Dendritic cell treated with granulocyte-macrophage colony-stimulating factor and Interleukin-4, amounts not matched to agents 40 ng/mL and 50 ng/mL, for 4 days (primary cell): ENCODE data around the gene DNAH14.
A peak's percentile ranks its signal among the peaks of the same experiment; 100 is the strongest.
"Not testable (repeated sequence)": the region's sequence is repeated elsewhere in the genome, so short reads cannot be mapped to it uniquely, and the experiment has no call there.

Experiments
- H3K27ac Mint-ChIP-seq: one replicate; pipeline ENCODE4 v1.8.0; 2022; ENCODE audit warnings: mild to moderate bottlenecking, mixed read lengths
- H3K27me3 Mint-ChIP-seq: one replicate; pipeline ENCODE4 v1.8.0; 2022; ENCODE audit warnings: mild to moderate bottlenecking, mixed read lengths
- H3K36me3 Mint-ChIP-seq: one replicate; pipeline ENCODE4 v1.8.0; 2022; ENCODE audit warnings: low read depth, mixed read lengths
- H3K4me1 Mint-ChIP-seq: one replicate; pipeline ENCODE4 v1.8.0; 2022; ENCODE audit warnings: low read depth, mixed read lengths
- H3K4me3 Mint-ChIP-seq: one replicate; pipeline ENCODE4 v1.8.0; 2022; ENCODE audit warnings: mild to moderate bottlenecking, moderate library complexity, mixed read lengths
- H3K9me3 Mint-ChIP-seq: one replicate; pipeline ENCODE4 v1.8.0; 2022; ENCODE audit warnings: mixed read lengths
- intact Hi-C: fragments of 100-400 bp; cut with micrococcal nuclease; formaldehyde crosslinking; loops from one replicate; pipeline ENCODE4 v1.15.0; 2022

Gene DNAH14

GRCh38 chr1:225380691-225381090, 451.2 kb downstream of the DNAH14 start:
- H3K9me3 Mint-ChIP-seq: no peaks in the 10 kb centered on the region
- H3K4me3 Mint-ChIP-seq: no peak overlapping the region
- no peaks in the 10 kb centered on the region for H3K36me3 Mint-ChIP-seq
- no peaks in the 10 kb centered on the region for H3K4me1 Mint-ChIP-seq
- no peaks in the 10 kb centered on the region for H3K27me3 Mint-ChIP-seq
- H3K27ac Mint-ChIP-seq: no peak overlapping the region
- intact Hi-C loops: no loop called here

GRCh38 chr1:225386860-225387259, 457.4 kb downstream of the DNAH14 start:
- H3K27me3 Mint-ChIP-seq, H3K27ac Mint-ChIP-seq, H3K36me3 Mint-ChIP-seq, H3K4me1 Mint-ChIP-seq, H3K9me3 Mint-ChIP-seq, intact Hi-C loops, H3K4me3 Mint-ChIP-seq: not testable (repeated sequence)

- no peaks in the 10 kb centered on the region for H3K4me1 Mint-ChIP-seq
- peaks cover 2% of the 10 kb centered on the region for H3K27me3 Mint-ChIP-seq
- no peak overlapping the region for H3K27ac Mint-ChIP-seq
- H3K36me3 Mint-ChIP-seq: no peaks in the 10 kb centered on the region
- no peak overlapping the region for H3K4me3 Mint-ChIP-seq
- intact Hi-C loops: no loop called here
- no peaks in the 10 kb centered on the region for H3K9me3 Mint-ChIP-seq
These were observed 458.9 kb downstream of the DNAH14 start for GRCh38 chr1:225388372-225388771.

GRCh38 chr1:225389843-225390242, 460.4 kb downstream of the DNAH14 start:
- H3K4me1 Mint-ChIP-seq: no peaks in the 10 kb centered on the region
- no peaks in the 10 kb centered on the region for H3K36me3 Mint-ChIP-seq
- intact Hi-C loops: no loop called here
- H3K4me3 Mint-ChIP-seq: no peak overlapping the region
- H3K27me3 Mint-ChIP-seq: peaks cover 2% of the 10 kb centered on the region
- no peaks in the 10 kb centered on the region for H3K9me3 Mint-ChIP-seq
- H3K27ac Mint-ChIP-seq: no peak overlapping the region

- Mint-ChIP-seq H3K27ac (no peak overlapping the region), H3K4me3 (no peak overlapping the region), H3K27me3 (no peaks in the 10 kb centered on the region), H3K4me1 (no peaks in the 10 kb centered on the region), H3K36me3 (peaks cover 58% of the 10 kb centered on the region), H3K9me3 (no peaks in the 10 kb centered on the region)
- intact Hi-C loops: no loop called here
These were observed 466.9 kb downstream of the DNAH14 start for GRCh38 chr1:225396357-225396756.

- Mint-ChIP-seq H3K27me3 (no peaks in the 10 kb centered on the region), H3K9me3 (no peaks in the 10 kb centered on the region), H3K4me1 (no peaks in the 10 kb centered on the region), H3K36me3 (peaks cover 83% of the 10 kb centered on the region), H3K4me3 (no peak overlapping the region), H3K27ac (no peak overlapping the region)
- intact Hi-C loops: no loop called here
These were observed 471.5 kb downstream of the DNAH14 start for GRCh38 chr1:225400968-225401367.

- H3K4me1 Mint-ChIP-seq: peaks cover under 1% of the 10 kb centered on the region
These were observed 477.7 kb downstream of the DNAH14 start for GRCh38 chr1:225406976-225407725.

GRCh38 chr1:225407755-225408154, 478.3 kb downstream of the DNAH14 start:
- H3K4me3 Mint-ChIP-seq: no peak overlapping the region
- H3K36me3 Mint-ChIP-seq: peaks cover 93% of the 10 kb centered on the region
- no peaks in the 10 kb centered on the region for H3K27me3 Mint-ChIP-seq
- no peak overlapping the region for H3K27ac Mint-ChIP-seq
- H3K9me3 Mint-ChIP-seq: no peaks in the 10 kb centered on the region
- intact Hi-C loops: no loop called here
- peaks cover 5% of the 10 kb centered on the region for H3K4me1 Mint-ChIP-seq

More at GRCh38 chr1:225406976-225407725, 477.7 kb downstream of the DNAH14 start:
- Mint-ChIP-seq H3K4me3 (no peak overlapping the region), H3K27me3 (no peaks in the 10 kb centered on the region), H3K27ac (peak overlapping the region; percentile 38), H3K9me3 (no peaks in the 10 kb centered on the region), H3K36me3 (peaks cover 88% of the 10 kb centered on the region)
- intact Hi-C loops: no loop called here

- intact Hi-C loops: no loop called here
- Mint-ChIP-seq H3K36me3 (peaks cover 92% of the 10 kb centered on the region), H3K27ac (no peak overlapping the region), H3K4me3 (no peak overlapping the region), H3K9me3 (no peaks in the 10 kb centered on the region), H3K4me1 (peaks cover 5% of the 10 kb centered on the region), H3K27me3 (no peaks in the 10 kb centered on the region)
These were observed 478.8 kb downstream of the DNAH14 start for GRCh38 chr1:225408249-225408648.

GRCh38 chr1:225409051-225409450, 479.6 kb downstream of the DNAH14 start:
- intact Hi-C loops: no loop called here
- Mint-ChIP-seq H3K27me3 (no peaks in the 10 kb centered on the region), H3K36me3 (peaks cover 84% of the 10 kb centered on the region), H3K27ac (no peak overlapping the region), H3K4me3 (no peak overlapping the region), H3K4me1 (peaks cover 10% of the 10 kb centered on the region), H3K9me3 (no peaks in the 10 kb centered on the region)

GRCh38 chr1:225410036-225410435, 480.6 kb downstream of the DNAH14 start:
- no peak overlapping the region for H3K4me3 Mint-ChIP-seq
- peaks cover 20% of the 10 kb centered on the region for H3K4me1 Mint-ChIP-seq
- H3K27me3 Mint-ChIP-seq: no peaks in the 10 kb centered on the region
- H3K9me3 Mint-ChIP-seq: no peaks in the 10 kb centered on the region
- no peak overlapping the region for H3K27ac Mint-ChIP-seq
- intact Hi-C loops: no loop called here
- peaks cover 83% of the 10 kb centered on the region for H3K36me3 Mint-ChIP-seq

GRCh38 chr1:225412321-225412720, 482.8 kb downstream of the DNAH14 start:
- no peaks in the 10 kb centered on the region for H3K9me3 Mint-ChIP-seq
- H3K36me3 Mint-ChIP-seq: peaks cover 83% of the 10 kb centered on the region
- intact Hi-C loops: no loop called here
- H3K4me3 Mint-ChIP-seq: no peak overlapping the region
- no peak overlapping the region for H3K27ac Mint-ChIP-seq
- H3K27me3 Mint-ChIP-seq: no peaks in the 10 kb centered on the region
- peaks cover 20% of the 10 kb centered on the region for H3K4me1 Mint-ChIP-seq

GRCh38 chr1:225412803-225413351, 483.4 kb downstream of the DNAH14 start:
- no peaks in the 10 kb centered on the region for H3K27me3 Mint-ChIP-seq
- no peaks in the 10 kb centered on the region for H3K9me3 Mint-ChIP-seq
- no peak overlapping the region for H3K27ac Mint-ChIP-seq
- no peak overlapping the region for H3K4me3 Mint-ChIP-seq
- peaks cover 84% of the 10 kb centered on the region for H3K36me3 Mint-ChIP-seq
- intact Hi-C loops: no loop called here
- H3K4me1 Mint-ChIP-seq: peaks cover 20% of the 10 kb centered on the region

- intact Hi-C loops: no loop called here
- peaks cover 20% of the 10 kb centered on the region for H3K4me1 Mint-ChIP-seq
- H3K27me3 Mint-ChIP-seq: no peaks in the 10 kb centered on the region
- no peak overlapping the region for H3K4me3 Mint-ChIP-seq
- no peaks in the 10 kb centered on the region for H3K9me3 Mint-ChIP-seq
- H3K27ac Mint-ChIP-seq: peak overlapping the region; percentile 9
- H3K36me3 Mint-ChIP-seq: peaks cover 88% of the 10 kb centered on the region
These were observed 484.4 kb downstream of the DNAH14 start for GRCh38 chr1:225413708-225414375.
